OCI-LY3 (cell line): ENCODE data around the gene PRKAR1B.

Source experiments
- CTCF ChIP-seq: fragments of 200-600, 300-600 bp; sonication (generic); IDR thresholded peaks from 2 replicates; pipeline ENCODE4 v1.5.1; 2014; ENCODE audit warnings: antibody characterized with exemption, low read length, low read depth
- EZH2phosphoT487 ChIP-seq: fragments of 200-600 bp; shearing (Covaris generic); IDR thresholded peaks from 2 replicates; pipeline ENCODE4 v1.6.1; 2018; ENCODE audit warnings: antibody characterized with exemption, mixed run types, low read depth

DNA sequence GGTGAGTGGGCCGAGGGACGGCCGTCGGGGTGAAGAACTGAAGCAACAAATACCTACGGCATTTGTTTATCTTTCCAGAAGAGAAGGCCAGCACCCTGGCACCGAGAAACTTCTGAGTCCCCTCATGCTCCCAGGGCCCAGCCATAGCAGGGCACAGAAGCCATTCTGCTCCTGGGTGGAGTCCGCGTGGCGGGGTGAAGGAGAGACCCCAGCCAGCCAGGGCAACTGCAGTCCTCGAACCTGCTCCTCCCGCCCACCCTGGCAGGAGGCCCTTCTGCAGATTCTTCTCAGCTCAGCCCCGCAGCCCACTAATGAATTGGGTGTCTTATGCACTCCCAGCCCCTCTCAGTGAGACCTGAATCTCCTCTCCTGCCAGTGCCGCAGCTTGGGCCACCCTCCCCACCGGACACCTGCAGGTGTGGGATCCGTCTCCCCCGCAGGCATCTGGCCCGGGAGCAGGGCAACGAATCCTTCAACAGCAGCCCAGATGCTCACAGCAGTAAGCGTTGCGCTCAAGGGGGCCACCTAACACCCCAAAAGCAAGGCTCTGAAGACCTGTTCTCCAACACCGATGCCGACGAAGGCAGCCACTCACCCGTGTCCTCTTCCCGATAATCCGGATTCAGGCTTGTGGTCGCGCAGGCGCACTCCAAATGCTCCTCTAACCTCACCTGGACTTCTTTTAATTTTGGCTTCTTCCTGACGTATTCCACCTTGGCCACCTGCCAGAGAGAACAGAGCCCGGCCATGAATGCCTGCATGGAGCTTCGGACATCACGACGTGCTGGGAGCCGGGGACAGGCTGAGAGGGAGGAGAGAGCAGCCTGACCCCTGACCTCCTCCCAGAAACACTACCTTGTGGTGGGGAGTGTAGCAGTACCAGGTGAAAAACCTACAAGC lies 226.3 kb downstream of the PRKAR1B start:
- TF ChIP-seq CTCF = no peak
- TF ChIP-seq EZH2phosphoT487 = no peak
